A673 (cell line): ENCODE measurements around the gene UNC13C. TPM values are rescaled to one million over a fixed set of nuclear protein-coding genes. Genes with fewer than 3 reads are reported as not detected.

Experiments used
- BruUV-seq: library from RNA; stranded (reverse); fragments of 400-500 nt; replicated peaks from 2 replicates; lab custom pipeline; 2021; lab: Mats Ljungman, UMichigan
- CTCF ChIA-PET: fragments of 300-600 bp; sonication (Branson Sonifier 250); formaldehyde crosslinking; loops from one replicate; lab custom pipeline; 2022; ENCODE audit warnings: antibody characterized with exemption; lab: Charles Lee
- POLR2A ChIA-PET: fragments of 300-600 bp; sonication (Branson Sonifier 250); formaldehyde crosslinking; loops from one replicate; lab custom pipeline; 2022; ENCODE audit warnings: antibody characterized with exemption; ENCODE audit not compliant: low non-redundant PET; lab: Charles Lee
- DNase-seq: peaks from one replicate; pipeline ENCODE4 v3.0.0-alpha.2; 2015; ENCODE audit warnings: low spot score
- H3K27ac ChIP-seq: fragments of 200-600 bp; sonication (generic); 2 replicates; pipeline ENCODE4 v1.5.1; 2016; ENCODE audit warnings: mixed run types, low read depth, mild to moderate bottlenecking, mixed read lengths, antibody characterized with exemption, low read length; ENCODE audit not compliant: poor library complexity, severe bottlenecking
- H3K27me3 ChIP-seq: fragments of 200-600 bp; sonication (generic); replicated peaks from 2 replicates; pipeline ENCODE4 v1.6.1; 2017; ENCODE audit warnings: mixed run types, low read depth, mild to moderate bottlenecking, mixed read lengths, antibody characterized with exemption, low read length; ENCODE audit not compliant: insufficient read depth, poor library complexity
- H3K36me3 ChIP-seq: fragments of 200-600 bp; sonication (generic); 2 replicates; pipeline ENCODE4 v1.6.1; 2016; ENCODE audit warnings: mixed run types, mild to moderate bottlenecking, mixed read lengths, antibody characterized with exemption, low read length; ENCODE audit not compliant: insufficient read depth, poor library complexity, severe bottlenecking
- H3K4me1 ChIP-seq: fragments of 200-600 bp; sonication (generic); 2 replicates; pipeline ENCODE4 v1.6.1; 2017; ENCODE audit warnings: mixed run types, mild to moderate bottlenecking, mixed read lengths, antibody characterized with exemption, low read length; ENCODE audit not compliant: insufficient read depth, poor library complexity, severe bottlenecking
- H3K4me3 ChIP-seq: fragments of 200-600 bp; sonication (generic); 2 replicates; pipeline ENCODE4 v1.5.1; 2016; ENCODE audit warnings: low read depth, mixed run types, mild to moderate bottlenecking, mixed read lengths, low read length; ENCODE audit not compliant: poor library complexity, severe bottlenecking
- H3K9me3 ChIP-seq: fragments of 200-600 bp; sonication (generic); 2 replicates; pipeline ENCODE4 v1.6.1; 2016; ENCODE audit warnings: mixed run types, low read depth, mild to moderate bottlenecking, mixed read lengths, antibody characterized with exemption, low read length; ENCODE audit not compliant: poor library complexity, severe bottlenecking
- CTCF ChIP-seq: fragments of 300-800, 200-600 bp; sonication (generic); conservative IDR thresholded peaks from 2 replicates; pipeline ENCODE4 v1.5.1; 2017; ENCODE audit warnings: low read depth, mild to moderate bottlenecking, antibody characterized with exemption, low read length, moderate library complexity, mixed read lengths
- EZH2 ChIP-seq: fragments of 200-600 bp; sonication (generic); IDR thresholded peaks from 2 replicates; pipeline ENCODE4 v1.6.1; 2017; ENCODE audit warnings: borderline replicate concordance, low read depth, mild to moderate bottlenecking, mixed read lengths, antibody characterized with exemption, low read length; ENCODE audit not compliant: poor library complexity, severe bottlenecking
- intact Hi-C: fragments of 100-400 bp; cut with micrococcal nuclease; formaldehyde crosslinking; loops from one replicate; pipeline ENCODE4 v1.10.0; 2022; ENCODE audit not compliant: unreplicated experiment
- total RNA-seq: library from RNA; stranded (reverse); gene quantifications from 2 replicates; pipeline ENCODE4 v1.2.3, GENCODE V29; 2021

The UNC13C gene
- total RNA-seq, 1 experiment from 2014 or later: not detected

- H3K4me3 ChIP-seq: no peak overlapping the region
- POLR2A ChIA-PET: no interaction called here
- no peaks in the 10 kb centered on the region for H3K4me1 ChIP-seq
- intact Hi-C loops: no loop called here
- TF ChIP-seq CTCF: no peak
- no peak for TF ChIP-seq EZH2
- CTCF ChIA-PET: no interaction called here
- H3K9me3 ChIP-seq: peaks cover 20% of the 10 kb centered on the region
- no TSS peak for BruUV-seq
- H3K27me3 ChIP-seq: no peaks in the 10 kb centered on the region
- no peak for DNase-seq
- no peaks in the 10 kb centered on the region for H3K36me3 ChIP-seq
- H3K27ac ChIP-seq: no peak overlapping the region
Measured at GRCh38 chr15:54353726-54354125, 375.5 kb downstream of the UNC13C start.

- peaks cover 26% of the 10 kb centered on the region for H3K9me3 ChIP-seq
- H3K27ac ChIP-seq: no peak overlapping the region
- no peak for DNase-seq
- TF ChIP-seq CTCF (no peak), EZH2 (no peak)
- ChIA-PET POLR2A (no interaction called here), CTCF (no interaction called here)
- H3K36me3 ChIP-seq: no peaks in the 10 kb centered on the region
- no peaks in the 10 kb centered on the region for H3K4me1 ChIP-seq
- H3K4me3 ChIP-seq: no peak overlapping the region
- H3K27me3 ChIP-seq: no peaks in the 10 kb centered on the region
- intact Hi-C loops: no loop called here
- BruUV-seq: no TSS peak
Measured at GRCh38 chr15:54354341-54354740, 376.1 kb downstream of the UNC13C start.

- Histone ChIP-seq H3K4me3 (no peak overlapping the region), H3K27me3 (no peaks in the 10 kb centered on the region), H3K9me3 (peaks cover 34% of the 10 kb centered on the region), H3K4me1 (no peaks in the 10 kb centered on the region), H3K36me3 (no peaks in the 10 kb centered on the region), H3K27ac (no peak overlapping the region)
- intact Hi-C loops: no loop called here
- CTCF ChIA-PET: no interaction called here
- no TSS peak for BruUV-seq
- TF ChIP-seq EZH2 (no peak), CTCF (no peak)
- no peak for DNase-seq
- POLR2A ChIA-PET: no interaction called here
Measured at GRCh38 chr15:54364961-54365360, 386.7 kb downstream of the UNC13C start.
